AG09309 (cell line): ENCODE results near the gene ATOSA.

ENCODE experiments used
- DNase-seq: peaks from one replicate; pipeline ENCODE4 v3.0.0-alpha.2; 2010; ENCODE audit warnings: low read depth
- H3K4me3 ChIP-seq: 2 replicates; pipeline ENCODE4 v1.5.1; 2011; ENCODE audit warnings: mild to moderate bottlenecking, low read depth, low read length, moderate library complexity; ENCODE audit not compliant: control insufficient read depth
- CTCF ChIP-seq: IDR thresholded peaks from 2 replicates; pipeline ENCODE4 v1.5.1; 2011; ENCODE audit warnings: mild to moderate bottlenecking, low read depth, low read length, inconsistent platforms; ENCODE audit not compliant: insufficient read depth, control insufficient read depth; ENCODE audit errors: missing control alignments

Gene ATOSA

GRCh38 chr15:52695154-52695553, 16.0 kb upstream of the ATOSA start:
- no peak for DNase-seq
- TF ChIP-seq CTCF = no peak
- H3K4me3 ChIP-seq = no peak overlapping the region

- DNase-seq = no peak
- no peak overlapping the region for H3K4me3 ChIP-seq
- TF ChIP-seq CTCF = no peak
Measured at GRCh38 chr15:52689562-52689961, 10.4 kb upstream of the ATOSA start.

GRCh38 chr15:52683580-52683979, 4.4 kb upstream of the ATOSA start:
- no peak for DNase-seq
- no peak overlapping the region for H3K4me3 ChIP-seq

GRCh38 chr15:52682781-52683180, 3.6 kb upstream of the ATOSA start:
- no peak overlapping the region for H3K4me3 ChIP-seq
- no peak for DNase-seq
- TF ChIP-seq CTCF = no peak

More at GRCh38 chr15:52683580-52683979, 4.4 kb upstream of the ATOSA start:
- no peak for TF ChIP-seq CTCF

GRCh38 chr15:52682200-52682599, 3.0 kb upstream of the ATOSA start:
- H3K4me3 ChIP-seq = no peak overlapping the region
- TF ChIP-seq CTCF = no peak
- no peak for DNase-seq

GRCh38 chr15:52681441-52681840, 2.3 kb upstream of the ATOSA start:
- H3K4me3 ChIP-seq = no peak overlapping the region
- TF ChIP-seq CTCF = no peak
- no peak for DNase-seq

GRCh38 chr15:52680761-52681160, 1.6 kb upstream of the ATOSA start:
- TF ChIP-seq CTCF = no peak
- no peak for DNase-seq
- no peak overlapping the region for H3K4me3 ChIP-seq
